SIG-M5 treated with dmso at 0.1 percent for 504 hours (cell line): ENCODE measurements around the gene PLD1.

Experiments
- DNase-seq: peaks from one replicate; lab custom pipeline; 2025; ENCODE audit not compliant: unreplicated experiment; lab: John Stamatoyannopoulos, UW

The PLD1 gene

DNA sequence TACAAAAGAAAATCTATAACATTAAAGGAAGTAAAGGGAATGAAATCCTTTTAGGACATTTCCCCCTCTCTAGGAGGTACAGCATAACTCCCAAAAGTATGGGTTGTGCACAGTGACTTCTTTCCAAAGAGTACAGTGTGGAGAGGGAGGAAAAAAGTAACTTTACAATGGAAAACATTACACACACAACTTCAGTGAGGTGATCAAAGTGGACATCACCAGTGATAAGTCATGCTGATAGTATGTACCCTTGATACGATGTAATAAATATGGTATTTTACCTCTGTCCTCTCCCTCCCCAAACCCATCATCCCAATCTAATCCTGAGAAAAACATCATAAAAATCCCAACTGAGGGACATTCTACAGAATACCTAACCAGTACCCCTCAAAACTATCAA is 10.8 kb downstream of the PLD1 start:
- DNase-seq = no peak

DNA sequence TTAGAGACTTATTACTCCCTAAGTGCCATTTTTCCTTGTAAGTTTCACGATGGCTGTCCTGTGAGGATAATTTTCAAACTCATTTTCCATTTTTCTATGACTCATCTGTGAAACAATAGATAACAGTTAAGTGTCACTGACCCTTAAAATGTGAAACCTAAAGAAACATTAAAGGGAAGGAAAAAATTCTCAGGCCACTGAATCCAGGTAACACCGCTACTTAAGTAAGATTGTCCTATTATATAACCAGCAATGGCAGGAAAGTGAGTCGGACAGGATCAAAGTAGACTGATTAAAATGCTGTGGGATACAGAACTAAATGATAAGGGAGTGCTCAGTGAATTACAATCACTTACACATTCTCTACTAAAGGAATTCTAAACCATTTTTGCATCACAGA is 12.4 kb downstream of the PLD1 start:
- DNase-seq = no peak

DNA sequence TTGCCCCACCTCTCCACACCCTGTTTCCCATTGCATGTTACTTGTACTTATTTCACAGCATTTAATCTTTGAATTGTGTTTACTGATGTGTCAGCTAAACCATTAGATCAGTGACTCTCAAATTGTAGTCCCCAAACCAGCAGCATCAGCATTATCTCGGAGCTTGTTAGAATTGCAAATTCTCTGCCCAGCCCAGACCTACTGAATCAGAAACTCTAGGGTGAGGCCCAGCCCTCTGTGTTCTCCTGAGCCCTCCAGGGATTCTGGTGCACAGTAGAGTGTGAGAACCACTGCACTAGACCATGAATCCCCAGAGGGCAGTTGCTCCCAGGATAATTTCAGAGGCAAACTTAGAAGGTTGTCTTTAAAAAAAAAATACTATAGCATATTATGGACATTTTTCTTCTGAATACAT is 13.0 kb downstream of the PLD1 start:
- DNase-seq = no peak

DNA sequence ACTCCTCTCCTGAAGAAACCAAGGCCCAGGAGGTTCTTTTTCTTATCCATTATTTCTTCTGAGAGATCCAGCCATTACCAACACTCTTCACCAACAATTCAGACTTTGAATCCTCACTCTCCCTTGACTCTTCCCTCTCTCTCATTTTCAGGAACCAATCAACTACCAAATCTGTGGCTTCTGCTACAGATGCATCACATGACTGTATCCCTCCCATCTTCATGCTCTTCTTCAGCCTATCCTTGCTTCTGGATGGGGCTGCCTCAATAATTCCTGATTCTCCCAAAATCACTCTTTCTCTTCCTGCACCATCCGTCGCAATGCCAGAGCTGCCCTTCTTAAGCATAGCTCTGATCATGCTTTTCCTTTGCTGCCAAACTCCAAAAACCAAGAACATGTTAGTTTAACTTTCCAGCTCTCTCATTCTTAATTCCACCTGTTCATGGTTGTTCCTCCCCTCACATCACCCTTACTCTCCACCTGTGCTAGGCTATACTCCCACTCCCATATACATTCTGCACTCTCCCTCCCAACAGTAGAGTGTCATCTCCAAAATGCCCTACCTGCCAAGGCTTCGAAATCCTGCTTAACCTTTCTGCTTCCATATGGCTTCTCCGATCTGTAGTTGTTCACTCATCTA is 13.5 kb downstream of the PLD1 start:
- DNase-seq = no peak

- no peak for DNase-seq
Measured at GRCh38 chr3:171792531-171792930, 17.8 kb downstream of the PLD1 start.

DNA sequence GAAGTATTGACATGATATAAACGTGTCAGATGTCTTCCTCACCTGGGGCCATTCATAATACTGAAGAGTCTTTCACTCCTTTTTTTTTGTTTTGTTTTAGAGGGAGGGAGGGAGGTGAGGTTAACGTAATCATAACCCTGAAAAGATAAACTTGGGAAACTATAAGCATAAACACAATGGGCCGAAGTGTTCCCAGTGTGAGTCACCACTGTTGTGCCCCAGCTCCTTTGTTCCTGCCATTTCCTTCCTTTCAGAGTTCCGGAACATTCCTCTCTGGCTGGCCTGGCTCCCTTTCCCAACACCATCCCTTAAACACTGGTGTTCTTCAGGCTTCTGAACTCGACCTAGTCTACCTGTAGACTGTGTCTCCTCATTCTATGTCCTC is 18.6 kb downstream of the PLD1 start:
- no peak for DNase-seq

- no peak for DNase-seq
Measured at GRCh38 chr3:171790898-171791691, 19.2 kb downstream of the PLD1 start.

GRCh38 chr3:171790574-171790897 is 19.7 kb downstream of the PLD1 start:
- DNase-seq = no peak

- DNase-seq = no peak
Measured at GRCh38 chr3:171789759-171790505, 20.4 kb downstream of the PLD1 start.

DNA sequence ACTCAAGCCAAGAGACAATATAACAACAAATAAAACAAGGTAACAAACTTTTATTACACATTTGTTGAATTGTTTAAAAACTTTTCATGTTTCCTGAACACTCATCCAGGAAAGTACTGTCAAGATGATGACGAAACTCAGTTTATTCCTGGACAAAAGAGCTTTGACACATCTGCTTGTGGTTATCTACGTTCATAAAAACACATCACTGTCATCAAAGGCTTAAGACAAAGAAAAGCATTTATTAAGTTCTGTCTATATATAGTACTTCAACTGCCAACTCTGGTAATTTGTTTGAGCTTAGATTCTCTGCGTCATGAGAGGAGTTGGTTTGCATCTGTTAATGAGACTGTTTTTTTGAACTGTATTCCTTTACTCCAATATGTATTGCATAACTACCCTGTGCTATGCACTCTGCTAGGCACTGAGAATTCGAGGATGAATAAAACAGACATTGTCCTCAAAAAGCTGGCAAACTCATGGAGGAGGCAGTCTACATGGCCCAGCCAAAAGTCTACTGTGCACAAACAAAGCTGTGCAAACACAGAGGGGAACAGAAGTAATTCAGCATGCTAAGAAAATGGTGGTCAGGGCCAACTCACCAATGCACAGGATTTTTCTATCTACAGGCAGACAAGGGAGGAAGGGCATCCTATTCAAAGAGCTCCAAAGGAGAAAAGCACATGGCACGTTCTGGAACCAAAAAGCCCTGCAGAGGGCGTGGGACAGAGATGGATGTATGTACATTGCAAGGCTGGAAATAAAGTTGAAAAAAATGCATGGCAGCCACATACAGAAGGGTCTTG is 21.5 kb downstream of the PLD1 start:
- peak; percentile 48 for DNase-seq

DNA sequence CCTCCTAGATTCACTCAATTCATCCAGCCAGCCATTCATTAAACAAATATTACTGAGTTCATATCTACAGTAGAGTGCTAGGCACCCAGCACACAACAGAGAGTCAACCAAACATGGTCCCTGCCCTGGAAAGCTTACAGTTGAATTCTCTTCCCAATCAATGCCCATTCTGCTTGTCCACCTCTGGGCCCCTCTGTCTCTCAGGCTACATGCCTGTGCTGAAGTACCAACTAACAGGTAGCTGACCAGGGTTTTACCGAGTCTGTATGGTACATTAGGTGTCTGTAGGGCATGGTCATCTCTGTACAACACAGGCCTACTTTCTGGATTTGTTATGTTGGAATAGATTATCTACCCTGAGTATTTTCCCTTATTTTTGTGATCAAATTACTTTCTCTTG is 23.3 kb downstream of the PLD1 start:
- DNase-seq = no peak

DNA sequence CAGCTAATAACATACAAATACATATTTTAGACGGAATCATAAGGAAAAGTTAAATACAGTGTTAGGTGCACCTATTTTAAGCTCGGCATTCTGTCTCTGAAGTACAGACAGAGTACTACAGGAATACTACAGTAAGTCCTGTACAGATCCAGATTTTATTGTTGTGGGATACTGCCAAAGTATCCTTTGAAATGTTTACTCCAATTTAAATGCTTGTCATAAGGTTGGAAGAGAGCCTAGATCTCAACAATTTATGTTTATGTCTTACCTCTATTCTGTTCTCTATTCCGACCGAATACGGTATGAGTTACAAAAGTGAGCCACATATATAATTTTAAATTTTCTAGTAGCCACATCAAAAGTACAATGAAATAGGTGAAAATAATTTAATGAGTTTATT is 25.3 kb downstream of the PLD1 start:
- no peak for DNase-seq

DNA sequence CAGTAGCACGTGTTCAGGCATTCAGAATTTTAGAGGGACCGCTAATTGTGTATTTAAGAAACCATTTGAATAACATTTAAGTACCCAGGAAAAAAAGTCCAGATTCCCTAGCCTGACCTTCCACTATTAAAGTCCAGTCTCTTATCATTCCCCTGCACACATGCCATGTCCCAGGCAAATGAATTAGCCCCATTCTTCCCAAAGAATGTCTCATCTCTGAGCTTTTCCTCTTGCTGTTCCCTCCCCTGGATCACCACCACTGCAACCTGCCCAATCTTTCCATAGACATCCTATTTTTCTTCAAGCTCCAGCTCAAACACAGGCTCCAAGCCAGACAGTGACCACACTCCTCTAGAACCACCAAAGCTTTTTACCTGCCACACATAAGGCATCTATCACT is 25.9 kb downstream of the PLD1 start:
- DNase-seq = no peak

- DNase-seq = no peak
Measured at GRCh38 chr3:171783626-171784025, 26.7 kb downstream of the PLD1 start.

GRCh38 chr3:171783086-171783485 is 27.2 kb downstream of the PLD1 start:
- DNase-seq = no peak

DNA sequence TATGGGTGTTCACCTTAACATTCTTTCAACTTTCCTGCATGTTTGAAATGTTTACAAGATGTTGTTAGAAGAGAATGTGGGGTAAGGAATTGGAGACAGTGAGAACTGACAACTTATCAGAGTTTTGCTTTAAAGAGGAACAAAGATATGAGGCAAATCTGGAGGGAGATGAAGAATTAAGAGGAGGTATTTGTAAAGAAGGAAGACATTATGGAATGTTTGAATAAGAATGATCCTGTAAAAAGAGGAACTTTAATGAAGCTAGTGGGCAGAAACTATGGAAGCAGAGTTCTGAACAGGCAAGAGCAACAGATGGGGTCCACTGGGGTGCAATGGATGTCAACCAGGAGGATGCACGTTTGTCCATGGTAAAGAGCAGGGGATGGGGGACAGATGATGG is 27.7 kb downstream of the PLD1 start:
- DNase-seq = no peak

DNA sequence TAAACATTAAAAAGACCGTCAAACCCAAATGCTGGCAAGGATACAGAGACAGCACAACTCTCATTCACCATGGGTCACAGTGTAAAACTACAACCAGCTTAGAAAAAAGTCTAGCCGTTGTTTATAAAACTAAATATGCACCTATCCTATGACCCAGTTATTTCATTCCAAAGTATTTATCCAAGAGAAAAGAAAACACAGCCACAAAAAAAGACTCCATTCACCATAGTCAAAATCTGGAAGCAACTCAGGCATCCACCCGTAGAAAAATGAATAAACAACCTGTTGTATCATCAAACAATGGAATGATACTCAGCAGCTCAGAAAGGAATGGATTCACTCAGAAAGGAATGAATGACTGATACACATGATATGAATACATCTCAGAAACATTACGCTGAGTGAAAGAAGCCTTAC is 28.6 kb downstream of the PLD1 start:
- no peak for DNase-seq

DNA sequence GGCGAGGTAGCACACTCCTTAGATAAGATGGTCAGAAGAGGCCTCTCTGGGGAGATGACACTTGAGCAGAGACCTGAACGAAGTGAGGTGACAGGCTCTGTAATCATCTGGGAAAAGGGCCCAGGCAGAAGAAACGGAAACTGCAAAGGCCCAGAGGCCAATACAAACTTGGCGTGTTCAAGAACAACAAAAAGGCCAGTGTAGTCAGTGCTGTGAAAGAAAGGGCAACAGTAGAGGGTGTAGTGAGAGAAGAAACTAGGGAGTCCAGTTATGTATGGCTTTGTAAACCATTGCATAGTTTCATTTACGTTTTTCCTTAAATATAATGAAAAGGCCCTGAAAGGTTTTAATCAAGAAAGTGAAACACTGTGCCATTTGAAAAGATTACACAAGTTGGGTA is 31.8 kb downstream of the PLD1 start:
- DNase-seq = no peak

DNA sequence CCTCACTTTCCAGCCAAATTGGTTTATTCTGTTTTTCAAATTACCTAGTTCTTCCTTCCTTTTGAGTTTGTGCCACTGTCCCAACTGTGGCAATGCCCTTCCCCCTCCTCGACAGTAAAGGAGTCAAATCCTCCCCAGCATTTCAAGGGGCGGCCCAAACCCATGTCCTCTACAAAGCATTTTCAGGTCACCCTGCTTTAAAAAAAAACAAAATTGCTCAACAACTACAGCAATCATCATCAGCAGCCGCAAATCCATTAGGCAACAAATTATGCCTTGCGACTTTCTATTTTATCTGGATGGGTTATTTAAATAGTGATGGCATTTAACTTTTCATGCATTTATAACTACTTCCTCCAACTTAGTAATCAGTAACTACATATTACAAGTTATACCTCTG is 32.7 kb downstream of the PLD1 start:
- peak; percentile 61 for DNase-seq

DNA sequence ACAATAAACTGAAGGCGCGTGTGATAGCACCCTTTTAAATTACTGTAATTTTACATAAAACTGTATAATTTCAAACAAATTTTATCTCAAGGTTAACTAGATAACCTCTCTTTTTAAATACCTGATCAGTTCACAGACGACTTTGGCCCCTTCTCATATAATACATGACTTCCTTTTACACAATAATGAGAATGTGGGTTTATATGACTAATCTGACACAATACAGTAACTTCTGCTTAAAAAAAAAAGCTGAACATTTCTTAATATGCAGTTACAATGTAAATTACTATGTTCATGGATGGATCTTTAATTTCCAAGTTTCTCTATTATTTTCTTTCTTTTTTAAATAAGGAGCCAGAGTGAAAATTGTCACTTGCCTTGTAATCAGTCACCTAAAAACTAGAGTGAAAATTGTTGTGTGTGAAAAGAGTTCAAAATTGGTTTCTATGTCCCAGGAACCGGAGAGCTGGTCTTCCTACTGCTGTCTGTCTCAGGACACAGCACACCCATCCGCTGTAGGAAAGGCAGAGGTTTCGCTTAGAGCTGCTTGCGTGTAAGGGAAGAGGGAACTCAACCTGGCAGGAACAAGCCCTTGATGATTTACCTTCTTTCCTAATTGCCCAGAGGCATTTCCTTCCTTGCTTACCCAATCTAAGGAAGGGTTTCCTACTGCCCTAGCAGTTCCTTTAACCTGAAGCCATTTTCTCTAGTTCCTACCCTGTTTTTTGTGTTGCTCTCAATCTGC is 33.3 kb downstream of the PLD1 start:
- DNase-seq = peak; percentile 75

DNA sequence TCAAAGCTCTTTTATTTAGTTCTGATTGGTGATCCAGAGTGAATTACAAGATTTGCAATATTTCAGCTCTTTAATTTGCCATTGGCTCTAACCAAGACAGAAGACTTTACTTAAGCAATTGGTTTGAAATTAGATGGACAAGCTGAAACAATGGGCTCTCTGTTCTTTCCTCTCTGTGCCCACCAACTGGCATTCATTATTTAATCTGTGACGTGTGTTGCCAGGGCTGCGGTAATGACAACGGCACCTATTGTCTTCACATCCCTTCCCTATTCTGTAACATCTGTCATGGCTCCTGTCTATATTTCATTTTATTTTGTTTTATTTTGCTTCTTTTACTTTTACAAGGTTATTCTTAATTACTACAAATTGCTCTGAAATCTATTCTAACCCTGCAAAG is 33.9 kb downstream of the PLD1 start:
- no peak for DNase-seq
